HepG2 (cell line): Measurements from ENCODE around the gene MIER2. TPM values are rescaled to one million over a fixed set of nuclear protein-coding genes. Genes with fewer than 3 reads are reported as not detected.

ENCODE experiments used
- GPN1 ChIP-seq: sonication (generic); formaldehyde crosslinking; IDR thresholded peaks from 2 replicates; pipeline ENCODE4 v1.5.1; 2020; ENCODE audit warnings: missing genetic modification reagents, borderline replicate concordance
- NR0B2 ChIP-seq: sonication (generic); formaldehyde crosslinking; IDR thresholded peaks from 2 replicates; pipeline ENCODE4 v1.4.0; 2020; ENCODE audit warnings: mild to moderate bottlenecking, missing genetic modification reagents
- SIX1 ChIP-seq: sonication (generic); formaldehyde crosslinking; IDR thresholded peaks from 2 replicates; pipeline ENCODE4 v1.4.0; 2020; ENCODE audit warnings: missing genetic modification reagents, borderline replicate concordance
- YEATS4 ChIP-seq: sonication (generic); formaldehyde crosslinking; IDR thresholded peaks from 2 replicates; pipeline ENCODE4 v1.4.0; 2020; ENCODE audit warnings: missing genetic modification reagents, borderline replicate concordance
- ZNF543 ChIP-seq: sonication (generic); formaldehyde crosslinking; IDR thresholded peaks from 2 replicates; pipeline ENCODE4 v1.4.0; 2020; ENCODE audit warnings: mild to moderate bottlenecking, missing genetic modification reagents
- ZNF546 ChIP-seq: sonication (generic); formaldehyde crosslinking; conservative IDR thresholded peaks from 2 replicates; pipeline ENCODE4 v1.8.1; 2023; ENCODE audit warnings: mild to moderate bottlenecking, missing genetic modification reagents
- polyA plus RNA-seq, 8 experiments: library from polyadenylated mRNA; depleted of rRNA in 3 of 8; stranded (reverse) in 7 of 8; unstranded in 1 of 8; fragments of >200 nt; fragmentation: Illumina TruSeq in 4 of 8; extraction: Trizol in 4 of 8; gene quantifications; 2 replicates each; pipeline versions ENCODE4 v1.2.1 to v1.2.3, GENCODE V29; 2011 to 2016; ENCODE audit warnings: low read depth in 4 of 8, missing spikeins in 1 of 8, mixed read lengths in 1 of 8; ENCODE audit not compliant: insufficient read depth in 1 of 8
- total RNA-seq, 5 experiments: library from RNA; depleted of rRNA; stranded (reverse); fragments of >200 nt; fragmentation: Illumina TruSeq; extraction: Trizol; gene quantifications; 2 replicates each; pipeline ENCODE4 v1.2.3, GENCODE V29; 2016; ENCODE audit warnings: low read depth in 1 of 5
- TF ChIP-seq, protein P1 (sequence below): sonication (generic); formaldehyde crosslinking; conservative IDR thresholded peaks from 2 replicates; pipeline ENCODE4 v1.4.0; 2020; ENCODE audit warnings: mild to moderate bottlenecking, missing genetic modification reagents, moderate library complexity

MIER2 gene
- total and polyA plus RNA-seq, 2 of the 13 experiments (the other 11 are each of a cell fraction or from before 2014, with no cell fraction given): 9.6 to 25.7 TPM

- TF ChIP-seq YEATS4 (CRISPR knock-in tag) (no peak), ZNF543 (CRISPR knock-in tag) (no peak), SIX1 (CRISPR knock-in tag) (no peak), NR0B2 (CRISPR knock-in tag) (no peak), ZNF546 (CRISPR knock-in tag) (no peak), GPN1 (CRISPR knock-in tag) (no peak)
- TF ChIP-seq, protein P1, sequence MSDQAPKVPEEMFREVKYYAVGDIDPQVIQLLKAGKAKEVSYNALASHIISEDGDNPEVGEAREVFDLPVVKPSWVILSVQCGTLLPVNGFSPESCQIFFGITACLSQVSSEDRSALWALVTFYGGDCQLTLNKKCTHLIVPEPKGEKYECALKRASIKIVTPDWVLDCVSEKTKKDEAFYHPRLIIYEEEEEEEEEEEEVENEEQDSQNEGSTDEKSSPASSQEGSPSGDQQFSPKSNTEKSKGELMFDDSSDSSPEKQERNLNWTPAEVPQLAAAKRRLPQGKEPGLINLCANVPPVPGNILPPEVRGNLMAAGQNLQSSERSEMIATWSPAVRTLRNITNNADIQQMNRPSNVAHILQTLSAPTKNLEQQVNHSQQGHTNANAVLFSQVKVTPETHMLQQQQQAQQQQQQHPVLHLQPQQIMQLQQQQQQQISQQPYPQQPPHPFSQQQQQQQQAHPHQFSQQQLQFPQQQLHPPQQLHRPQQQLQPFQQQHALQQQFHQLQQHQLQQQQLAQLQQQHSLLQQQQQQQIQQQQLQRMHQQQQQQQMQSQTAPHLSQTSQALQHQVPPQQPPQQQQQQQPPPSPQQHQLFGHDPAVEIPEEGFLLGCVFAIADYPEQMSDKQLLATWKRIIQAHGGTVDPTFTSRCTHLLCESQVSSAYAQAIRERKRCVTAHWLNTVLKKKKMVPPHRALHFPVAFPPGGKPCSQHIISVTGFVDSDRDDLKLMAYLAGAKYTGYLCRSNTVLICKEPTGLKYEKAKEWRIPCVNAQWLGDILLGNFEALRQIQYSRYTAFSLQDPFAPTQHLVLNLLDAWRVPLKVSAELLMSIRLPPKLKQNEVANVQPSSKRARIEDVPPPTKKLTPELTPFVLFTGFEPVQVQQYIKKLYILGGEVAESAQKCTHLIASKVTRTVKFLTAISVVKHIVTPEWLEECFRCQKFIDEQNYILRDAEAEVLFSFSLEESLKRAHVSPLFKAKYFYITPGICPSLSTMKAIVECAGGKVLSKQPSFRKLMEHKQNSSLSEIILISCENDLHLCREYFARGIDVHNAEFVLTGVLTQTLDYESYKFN (CRISPR knock-in tag): no peak
- TF ChIP-seq, all 625 proteins: peak for 0
Observed at GRCh38 chr19:308471-309205, 36.0 kb downstream of the MIER2 start (continued).
